Panc1 (cell line): ENCODE data around the gene FAM200A. TPM values are rescaled to one million over a fixed set of nuclear protein-coding genes. Genes with fewer than 3 reads are reported as not detected.

Source experiments
- total RNA-seq: library from RNA; stranded (reverse); gene quantifications from one replicate; pipeline ENCODE4 v1.2.1, GENCODE V29; 2021; ENCODE audit not compliant: unreplicated experiment

The FAM200A gene
- total RNA-seq, 1 experiment from 2014 or later = 4.6 TPM

Other genes with a start within 250 kb of the FAM200A start
- gene ARPC1A, start 226.2 kb downstream of the FAM200A start, total RNA-seq = 253 TPM
- gene ARPC1B, start 177.4 kb downstream of the FAM200A start, total RNA-seq = 266 TPM
- 147 TPM for gene PDAP1, start 143.5 kb downstream of the FAM200A start, total RNA-seq
- gene BUD31, start 143.1 kb downstream of the FAM200A start, total RNA-seq = 179 TPM
- 15.0 TPM for gene PTCD1, start 113.3 kb downstream of the FAM200A start, total RNA-seq
- 57.0 TPM for gene CPSF4, start 113.2 kb downstream of the FAM200A start, total RNA-seq
- 476 TPM for gene ATP5MF, start 85.9 kb downstream of the FAM200A start, total RNA-seq
- 15.1 TPM for gene ZNF789, start 79.2 kb downstream of the FAM200A start, total RNA-seq
- 20.0 TPM for gene ZNF394, start 51.8 kb downstream of the FAM200A start, total RNA-seq
- gene ZKSCAN5, start 47.5 kb downstream of the FAM200A start, total RNA-seq = 17.5 TPM
- 54.9 TPM for gene ZNF655, start 6.5 kb upstream of the FAM200A start, total RNA-seq
- 0.31 TPM for gene TMEM225B, start 46.2 kb upstream of the FAM200A start, total RNA-seq
- gene ZSCAN25, start 64.8 kb upstream of the FAM200A start, total RNA-seq = 14.8 TPM
- gene CYP3A5, start 127.9 kb upstream of the FAM200A start, total RNA-seq = 0.31 TPM
- not detected for gene CYP3A7, start 183.1 kb upstream of the FAM200A start, total RNA-seq
- 0.15 TPM for gene CYP3A4, start 232.1 kb upstream of the FAM200A start, total RNA-seq